Stomach (tissue), 4 donors: Measurements from ENCODE around the gene MTHFD2.

Experiments used
- CTCF ChIP-seq, 7 experiments: fragments of 450-650 bp in 4 of 7; fragments of 200-600 bp in 3 of 7; sonication (generic) in 3 of 7; IDR thresholded peaks; one replicate each; pipeline ENCODE4 v1.5.1; 2016 to 2019; ENCODE audit warnings: antibody characterized with exemption in 7 of 7, control low read depth in 2 of 7, mild to moderate bottlenecking in 1 of 7
- EP300 ChIP-seq: sonication (generic); formaldehyde crosslinking; IDR thresholded peaks from one replicate; pipeline ENCODE4 v1.6.1; 2017; ENCODE audit warnings: antibody characterized with exemption
- POLR2A ChIP-seq, 4 donors: fragments of 450-650 bp; IDR thresholded peaks; one replicate each; pipeline ENCODE4 v1.6.1; 2016; ENCODE audit warnings: antibody characterized with exemption in 4 of 4, control low read depth in 2 of 4, mild to moderate bottlenecking in 1 of 4, moderate library complexity in 1 of 4

DNA sequence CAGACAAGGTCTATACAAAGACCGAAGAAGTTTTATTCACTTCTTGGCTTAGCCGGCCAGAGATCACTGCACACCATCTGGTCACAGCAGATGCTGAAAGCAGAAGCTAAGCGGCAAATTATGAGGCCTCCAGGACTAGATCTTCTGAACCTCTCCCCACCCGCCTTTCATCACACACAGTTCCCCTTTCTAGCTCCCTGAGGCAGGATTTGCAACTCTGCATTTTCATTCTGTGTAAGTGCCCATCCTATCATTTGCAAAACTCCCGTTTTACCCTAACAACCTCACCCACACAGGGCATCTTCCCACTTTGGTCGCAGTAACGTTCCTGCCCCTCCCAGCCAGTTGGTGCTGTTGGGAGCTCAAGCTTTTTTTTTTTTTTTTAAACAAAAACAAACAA is 16.7 kb upstream of the MTHFD2 start:
- TF ChIP-seq CTCF (IDR thresholded peaks at IDR 0.05) (no peak), EP300 (no peak), POLR2A (IDR thresholded peaks at IDR 0.05) (no peak)
